ENCODE data around the gene GOLPH3L.
"Not testable (repeated sequence)": the region's sequence is repeated elsewhere in the genome, so short reads cannot be mapped to it uniquely, and the experiment has no call there.

The GOLPH3L gene

GRCh38 chr1:150696995-150697927, at the start of gene GOLPH3L:
Gene GOLPH3L, minus strand, starts transcription at chr1:150697154. Its CDS starts 2,316 bp downstream, at chr1:150694838.
- DNase-seq, result peak; percentile 98 to 100 (median 100)

GRCh38 chr1:150730130-150730721, 33.3 kb upstream of the GOLPH3L start:
- DNase-seq, result no peak

- DNase-seq, result no peak
These were observed 27.4 kb upstream of the GOLPH3L start for GRCh38 chr1:150724336-150724735.

GRCh38 chr1:150720703-150721102, 23.7 kb upstream of the GOLPH3L start, which contains the start of gene HORMAD1:
Gene HORMAD1, minus strand, starts transcription at chr1:150720895. Its CDS starts 1,390 bp downstream, at chr1:150719505.
- DNase-seq, result no peak

- DNase-seq, result no peak
These were observed 23.1 kb upstream of the GOLPH3L start for GRCh38 chr1:150720098-150720497.

- DNase-seq, result no peak
These were observed 21.4 kb upstream of the GOLPH3L start for GRCh38 chr1:150718225-150718891.

- not testable (repeated sequence) for DNase-seq
These were observed 12.1 kb upstream of the GOLPH3L start for GRCh38 chr1:150709031-150709430.

- no peak for DNase-seq
These were observed 11.6 kb upstream of the GOLPH3L start for GRCh38 chr1:150708595-150708994.

GRCh38 chr1:150706091-150706490, 9.1 kb upstream of the GOLPH3L start:
- DNase-seq, result no peak

- DNase-seq, result peak in 1 of 3 experiments; percentile 27
These were observed 6.5 kb upstream of the GOLPH3L start for GRCh38 chr1:150703427-150703826.

- DNase-seq, result no peak
These were observed 364 bp downstream of the GOLPH3L start for GRCh38 chr1:150696590-150696989.

- no peak for DNase-seq
These were observed 792 bp downstream of the GOLPH3L start for GRCh38 chr1:150696162-150696561.

GRCh38 chr1:150695561-150695960, 1.4 kb downstream of the GOLPH3L start:
- no peak for DNase-seq

GRCh38 chr1:150692720-150693119, 4.2 kb downstream of the GOLPH3L start:
- DNase-seq, result no peak

GRCh38 chr1:150688763-150689162, 8.2 kb downstream of the GOLPH3L start:
- DNase-seq, result no peak

- DNase-seq, result no peak
These were observed 10.7 kb downstream of the GOLPH3L start for GRCh38 chr1:150686275-150686674.

- DNase-seq, result peak in 1 of 3 experiments; percentile 64
These were observed 13.0 kb downstream of the GOLPH3L start for GRCh38 chr1:150683914-150684313.

GRCh38 chr1:150678988-150679387, 18.0 kb downstream of the GOLPH3L start:
- no peak for DNase-seq

GRCh38 chr1:150674881-150675280, 22.1 kb downstream of the GOLPH3L start:
- DNase-seq, result no peak

GRCh38 chr1:150663321-150663720, 33.6 kb downstream of the GOLPH3L start:
- DNase-seq, result no peak

- DNase-seq, result no peak
These were observed 34.1 kb downstream of the GOLPH3L start for GRCh38 chr1:150662811-150663210.

GRCh38 chr1:150661156-150661555, 35.8 kb downstream of the GOLPH3L start:
- no peak for DNase-seq

GRCh38 chr1:150660584-150660983, 36.4 kb downstream of the GOLPH3L start:
- DNase-seq, result no peak
